Posterior cingulate gyrus (tissue), 11 donors: ENCODE measurements around the gene TMEM39A.

Experiments
- DNase-seq, 10 donors: peaks; one replicate each; pipeline versions ENCODE4 v3.0.0 to v3.0.0-alpha.2; 2020 to 2021; ENCODE audit warnings: mixed read lengths in 3 of 10
- intact Hi-C: fragments of 100-400 bp; cut with DNase I; formaldehyde crosslinking; loops from one replicate; pipeline ENCODE4 v1.15.1; 2023

TMEM39A gene

DNA sequence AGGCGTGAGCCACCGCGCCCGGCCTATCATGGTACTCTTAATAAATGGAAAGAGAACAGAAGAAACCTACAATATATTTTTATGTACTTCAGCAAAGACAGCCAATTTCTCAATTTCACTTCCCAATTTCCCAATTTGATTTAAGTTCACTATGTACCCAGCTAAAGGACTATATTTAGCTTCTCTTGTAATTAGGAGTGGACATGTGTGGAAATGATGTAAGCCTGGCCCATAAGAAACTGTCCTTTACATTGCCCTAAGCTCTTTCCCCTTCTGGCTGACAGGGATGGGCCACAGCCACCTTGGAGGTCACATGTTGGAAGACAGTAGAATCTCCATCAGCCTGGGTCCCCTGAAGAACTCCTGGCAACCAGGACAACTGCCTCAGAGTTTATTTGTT is 6.2 kb downstream of the TMEM39A start:
- intact Hi-C loops: no loop called here
- DNase-seq: no peak

DNA sequence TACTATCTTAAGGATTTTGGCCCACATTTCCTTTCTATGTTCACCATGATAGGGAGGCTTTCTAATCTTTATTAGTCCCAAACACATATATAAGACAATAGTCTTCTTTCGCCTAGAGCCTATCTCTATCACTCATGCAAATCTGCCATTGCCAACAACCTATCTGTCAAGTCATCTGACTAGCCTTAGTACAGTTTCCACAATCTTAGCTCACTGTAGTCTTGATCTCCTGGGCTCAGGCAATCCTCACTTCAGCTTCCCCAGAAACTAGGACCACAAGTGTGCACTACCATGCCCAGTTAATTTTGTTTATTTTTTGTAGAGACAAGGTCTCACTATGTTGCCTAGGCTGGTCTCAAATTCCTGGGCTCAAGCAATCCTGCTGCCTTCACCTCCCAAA is 6.9 kb downstream of the TMEM39A start:
- intact Hi-C loops: no loop called here
- DNase-seq: no peak

DNA sequence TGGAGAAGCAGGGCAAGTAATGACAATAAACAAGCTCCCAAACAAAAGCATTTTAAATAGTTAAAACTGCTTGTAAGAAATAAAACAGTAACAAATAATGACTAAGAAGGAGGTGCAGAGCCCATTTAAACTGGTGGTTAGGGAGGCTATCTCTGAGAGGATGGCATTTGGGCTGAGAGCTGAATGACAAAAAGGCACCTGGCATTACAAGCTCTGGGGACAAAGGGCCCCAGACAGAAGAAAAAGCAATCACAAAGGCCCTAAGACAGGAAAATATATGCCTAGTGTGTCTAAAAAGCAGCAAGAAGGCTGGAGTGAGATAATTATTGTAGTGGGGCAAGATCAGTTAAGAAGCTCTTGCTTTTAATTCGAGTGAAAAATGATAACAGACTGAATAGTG is 9.6 kb downstream of the TMEM39A start:
- intact Hi-C loops: no loop called here
- DNase-seq: no peak

DNA sequence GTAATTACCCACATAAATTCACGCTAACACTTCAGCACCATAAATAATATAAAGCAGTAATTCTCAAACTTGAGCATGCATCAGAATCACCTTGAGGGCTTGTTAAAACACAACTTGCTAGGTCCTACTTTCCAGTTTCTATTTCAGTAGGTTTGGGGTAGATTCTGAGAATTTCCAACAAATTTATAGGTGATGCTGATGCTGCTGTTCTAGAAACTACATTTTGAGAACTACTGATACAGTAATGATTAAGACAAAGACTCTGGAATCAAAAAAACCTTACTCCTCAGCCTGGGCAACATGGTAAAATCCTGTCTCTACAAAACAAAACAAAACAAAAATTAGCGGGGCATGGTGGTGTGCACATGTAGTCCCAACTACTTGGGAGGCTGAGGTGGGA is 18.8 kb downstream of the TMEM39A start:
- DNase-seq: no peak
- intact Hi-C loops: no loop called here

DNA sequence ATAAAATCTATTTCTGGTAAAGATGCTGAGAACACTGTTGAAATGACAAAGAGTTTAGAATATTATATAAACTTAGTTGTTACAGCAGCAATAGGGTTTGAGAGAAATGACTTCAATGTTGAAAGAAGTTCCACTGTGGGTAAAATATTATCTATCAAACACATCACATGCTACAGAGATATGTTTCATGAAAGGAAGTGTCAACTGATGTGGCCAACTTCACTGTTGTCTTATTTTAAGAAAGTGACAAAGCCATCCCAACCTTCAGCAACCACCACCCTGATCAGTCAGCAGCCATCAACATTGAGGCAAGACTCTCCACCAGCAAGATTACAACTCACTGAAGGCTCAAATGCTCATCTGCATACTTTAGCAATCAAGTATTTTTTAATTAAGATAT is 20.2 kb downstream of the TMEM39A start:
- intact Hi-C loops: no loop called here
- DNase-seq: no peak

DNA sequence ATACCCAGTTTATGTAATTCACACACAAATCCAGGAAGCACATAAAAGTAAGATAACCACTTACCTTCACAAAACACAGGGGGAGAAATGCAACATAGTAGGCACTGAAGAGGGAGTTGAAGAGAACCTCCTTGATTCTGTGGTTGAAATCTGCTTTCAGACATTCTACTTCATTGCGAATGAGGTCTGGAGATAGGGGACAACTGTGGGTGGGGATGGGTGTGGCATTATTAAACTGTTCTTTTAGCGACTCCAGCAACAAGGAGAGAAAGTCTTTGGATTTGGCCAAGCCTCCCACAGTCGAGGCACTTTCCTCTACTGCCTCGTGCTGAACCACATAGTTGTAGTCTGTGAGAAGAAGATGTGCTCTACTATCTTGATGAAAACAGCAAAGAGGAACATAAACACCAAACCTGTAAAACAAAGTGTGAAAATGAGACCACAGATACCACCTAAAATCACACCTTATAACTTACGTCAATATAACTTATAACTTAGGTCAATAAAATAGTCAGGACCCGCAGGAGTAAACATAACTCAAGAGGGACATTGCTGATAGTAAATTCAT is 25.6 kb downstream of the TMEM39A start:
- no peak for DNase-seq
- intact Hi-C loops: no loop called here

DNA sequence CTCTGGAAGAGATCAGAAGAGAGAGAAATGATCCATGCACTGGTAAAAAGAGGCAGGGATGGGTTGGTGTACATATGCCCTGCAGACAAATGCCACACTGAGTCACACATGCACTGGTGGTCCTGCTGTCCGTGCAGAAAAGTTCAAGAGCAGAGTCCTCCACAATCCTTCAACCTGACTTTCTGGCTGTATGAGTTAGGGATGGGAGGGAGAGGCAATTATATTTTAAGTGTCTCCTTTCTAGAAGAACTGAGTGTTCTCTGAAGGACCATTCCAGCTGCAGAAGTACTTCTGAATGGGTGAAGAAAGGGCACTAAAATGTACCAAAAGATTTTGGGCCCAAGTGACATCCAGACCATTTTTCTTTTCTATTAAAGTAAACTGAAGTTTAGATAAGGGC is 26.4 kb downstream of the TMEM39A start:
- intact Hi-C loops: no loop called here

DNA sequence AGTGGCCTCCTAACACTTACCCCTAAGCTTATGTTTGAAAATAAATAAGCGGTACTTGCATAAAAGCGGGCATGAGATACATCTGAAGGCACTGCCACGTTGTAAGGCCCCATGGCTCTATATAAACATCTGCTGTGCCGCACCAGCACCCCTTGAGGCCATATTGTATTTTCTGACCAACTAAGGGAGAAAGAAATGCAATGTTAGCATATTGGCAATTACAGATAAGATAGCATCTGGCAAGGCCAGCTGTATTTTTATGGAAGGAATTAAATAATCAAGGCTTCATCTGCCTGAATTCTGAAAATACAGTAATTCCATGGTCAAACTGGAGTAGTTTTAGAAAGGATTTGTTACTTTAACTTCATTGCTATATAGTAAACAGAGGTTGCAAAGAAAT is 28.7 kb downstream of the TMEM39A start:
- no peak for DNase-seq
- intact Hi-C loops: no loop called here

More for the DNA sequence above, 26.4 kb downstream of the TMEM39A start:
- DNase-seq: no peak

DNA sequence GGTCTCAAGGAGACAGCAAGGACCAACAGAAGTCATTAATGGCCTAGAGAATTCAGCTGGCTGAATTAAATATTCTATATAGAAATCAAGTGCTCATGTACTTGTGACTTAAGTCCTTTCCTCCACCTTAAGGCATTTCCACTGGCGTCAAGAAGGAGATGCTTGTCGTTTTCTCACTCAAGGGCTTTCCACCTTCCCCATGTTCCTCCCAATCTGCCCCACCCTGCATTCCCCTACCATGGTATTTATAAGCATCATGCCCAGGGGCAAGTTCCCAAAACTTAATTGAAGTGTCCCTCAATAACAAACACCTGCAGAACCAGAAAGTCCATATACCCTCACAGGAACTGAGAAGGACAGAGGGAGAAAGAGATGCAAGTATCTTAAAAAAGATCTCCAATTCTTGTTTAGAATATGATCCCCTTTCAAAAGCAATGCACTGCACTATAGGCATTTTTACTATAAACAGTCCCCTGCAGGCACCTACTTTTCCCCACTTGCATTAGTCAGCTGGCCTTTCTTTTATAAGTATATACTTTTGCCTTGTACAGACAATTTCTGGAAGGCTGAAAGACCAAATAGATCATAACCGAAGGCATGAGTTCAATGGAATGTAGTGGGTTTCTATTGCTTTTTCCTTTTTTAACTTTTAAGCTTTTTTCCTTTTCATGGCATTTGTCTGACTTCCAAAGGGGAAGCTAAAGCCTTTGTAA is 29.6 kb downstream of the TMEM39A start:
- intact Hi-C loops: no loop called here
- no peak for DNase-seq

DNA sequence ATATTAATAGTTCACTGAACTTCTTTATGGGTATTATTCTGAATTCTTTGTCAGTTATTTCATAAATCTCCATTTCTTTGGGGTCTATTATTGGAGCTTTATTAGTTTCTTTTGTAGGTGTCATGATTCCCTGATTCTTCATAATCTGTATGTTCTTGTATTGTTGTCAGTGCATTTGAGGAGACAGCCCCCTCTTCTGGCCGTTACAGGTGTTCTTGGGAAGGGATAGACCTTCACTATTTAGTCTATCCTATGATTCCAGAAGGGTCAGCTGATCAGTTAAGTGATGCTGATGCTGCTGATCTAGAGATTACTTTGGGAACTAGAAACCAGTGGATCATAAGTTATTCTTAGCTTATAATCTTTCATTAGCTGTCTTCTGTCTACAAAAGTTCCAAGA is 34.9 kb downstream of the TMEM39A start:
- no peak for DNase-seq
- intact Hi-C loops: no loop called here

DNA sequence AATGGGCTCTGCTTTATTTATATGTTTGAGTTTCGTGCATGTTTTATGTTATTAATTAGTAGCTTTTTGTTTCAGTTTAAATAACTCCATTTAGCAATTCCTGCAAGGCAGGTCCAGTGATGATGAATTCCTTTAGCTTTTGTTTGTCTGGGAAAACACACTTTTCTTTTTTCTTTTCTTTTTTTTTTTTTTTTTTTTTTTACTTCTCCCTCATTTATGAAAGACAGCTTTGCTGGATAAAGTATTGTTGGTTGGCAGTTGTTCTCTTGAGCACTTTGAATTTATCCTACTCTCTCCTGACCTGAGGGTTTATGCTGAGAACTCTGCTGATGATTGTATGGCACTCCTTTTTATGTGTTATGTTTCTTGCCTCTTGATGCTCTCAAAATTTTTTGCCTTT is 35.7 kb downstream of the TMEM39A start:
- intact Hi-C loops: no loop called here
- DNase-seq: no peak

DNA sequence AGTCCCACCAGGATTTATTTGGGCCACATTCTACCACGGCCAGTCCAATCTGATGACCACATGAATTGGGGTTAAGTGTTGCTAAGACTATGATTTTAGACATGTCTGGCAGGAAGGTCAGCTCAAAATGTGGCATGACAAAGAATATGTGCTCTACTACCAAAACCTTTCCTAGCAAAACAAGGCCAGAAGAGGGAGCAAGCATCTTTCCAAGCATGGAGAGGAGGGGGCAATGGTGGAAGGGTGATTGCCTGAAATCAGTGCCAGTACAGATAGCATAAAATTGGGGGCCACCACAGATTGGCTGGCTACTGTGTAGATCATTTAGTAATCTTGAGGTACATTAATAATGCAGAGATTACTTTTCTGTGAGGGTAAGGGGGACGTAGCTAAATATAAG is 43.2 kb downstream of the TMEM39A start:
- DNase-seq: no peak
- intact Hi-C loops: no loop called here

DNA sequence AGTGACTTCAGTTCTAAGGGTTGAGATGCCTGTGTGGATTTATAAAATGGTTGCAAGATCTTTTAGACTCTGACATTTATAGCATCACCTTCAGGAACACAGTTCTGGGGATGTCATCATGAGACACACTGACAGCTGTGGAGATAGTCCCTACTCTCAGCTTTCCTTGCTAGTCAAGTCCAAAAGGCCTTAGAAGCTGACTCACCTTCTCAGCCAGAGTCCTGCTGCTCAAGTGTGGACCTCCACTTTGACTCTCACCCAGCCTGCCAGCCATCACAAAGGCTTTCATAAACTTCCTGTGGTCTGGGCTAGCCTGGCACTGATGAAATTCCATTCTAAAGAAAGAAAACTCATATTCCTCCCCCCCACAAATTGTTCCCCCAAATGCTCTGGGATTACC is 44.8 kb downstream of the TMEM39A start:
- intact Hi-C loops: no loop called here
- no peak for DNase-seq

DNA sequence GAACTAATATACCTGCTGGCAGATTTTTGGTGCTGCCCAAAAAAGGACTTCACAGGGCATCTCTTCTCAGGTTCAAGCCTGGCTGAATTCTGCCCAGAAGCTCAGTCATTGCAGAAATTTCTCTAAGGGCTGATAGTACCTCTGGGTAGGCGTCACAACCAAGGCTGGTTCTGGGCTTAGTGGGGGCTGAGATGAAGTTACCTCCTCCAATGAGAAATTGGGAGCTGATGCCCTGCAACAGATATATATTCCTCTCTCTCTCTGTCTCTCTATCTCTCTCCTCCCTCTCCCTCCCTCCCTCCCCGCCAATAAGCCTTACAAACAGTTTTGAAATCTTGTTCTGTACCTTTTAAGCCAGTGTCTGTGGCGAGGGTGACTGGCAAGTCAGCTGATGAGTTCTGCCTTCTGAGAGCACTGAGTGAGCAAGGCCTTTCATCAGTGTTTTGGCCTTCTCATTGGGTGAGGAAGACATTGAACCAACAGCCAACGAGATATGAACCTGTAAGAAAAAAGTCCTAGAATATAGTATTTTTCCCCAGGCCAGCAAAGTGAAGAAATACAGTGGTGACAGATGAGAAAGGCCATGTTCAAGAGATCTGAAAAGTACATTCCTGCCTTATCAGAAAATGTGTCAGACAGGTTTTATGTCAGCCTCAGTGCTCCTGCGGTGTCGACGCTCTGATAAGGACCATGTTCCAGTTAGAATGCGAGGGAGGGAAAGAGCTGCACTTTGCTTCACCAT is 45.5 kb downstream of the TMEM39A start:
- intact Hi-C loops: no loop called here
- no peak for DNase-seq

DNA sequence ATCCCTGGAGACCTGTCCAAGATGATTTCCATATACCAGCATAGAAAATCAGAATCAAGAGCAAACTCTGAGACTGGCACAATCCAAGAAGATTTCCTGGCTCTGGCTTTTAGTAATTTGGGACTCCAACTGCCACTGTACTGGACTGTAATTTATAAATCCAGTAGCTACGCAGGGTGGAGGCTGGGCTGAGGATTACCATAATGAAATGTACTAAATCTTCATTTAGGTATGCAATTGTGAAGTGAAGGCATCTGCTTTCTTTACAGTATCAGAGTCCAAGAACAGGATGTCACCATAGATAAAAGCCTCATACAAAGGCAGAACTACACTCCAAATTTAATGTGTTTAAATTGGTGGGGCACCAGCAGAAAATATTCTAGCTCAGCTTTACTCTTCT is 46.5 kb downstream of the TMEM39A start:
- no peak for DNase-seq
- intact Hi-C loops: no loop called here

DNA sequence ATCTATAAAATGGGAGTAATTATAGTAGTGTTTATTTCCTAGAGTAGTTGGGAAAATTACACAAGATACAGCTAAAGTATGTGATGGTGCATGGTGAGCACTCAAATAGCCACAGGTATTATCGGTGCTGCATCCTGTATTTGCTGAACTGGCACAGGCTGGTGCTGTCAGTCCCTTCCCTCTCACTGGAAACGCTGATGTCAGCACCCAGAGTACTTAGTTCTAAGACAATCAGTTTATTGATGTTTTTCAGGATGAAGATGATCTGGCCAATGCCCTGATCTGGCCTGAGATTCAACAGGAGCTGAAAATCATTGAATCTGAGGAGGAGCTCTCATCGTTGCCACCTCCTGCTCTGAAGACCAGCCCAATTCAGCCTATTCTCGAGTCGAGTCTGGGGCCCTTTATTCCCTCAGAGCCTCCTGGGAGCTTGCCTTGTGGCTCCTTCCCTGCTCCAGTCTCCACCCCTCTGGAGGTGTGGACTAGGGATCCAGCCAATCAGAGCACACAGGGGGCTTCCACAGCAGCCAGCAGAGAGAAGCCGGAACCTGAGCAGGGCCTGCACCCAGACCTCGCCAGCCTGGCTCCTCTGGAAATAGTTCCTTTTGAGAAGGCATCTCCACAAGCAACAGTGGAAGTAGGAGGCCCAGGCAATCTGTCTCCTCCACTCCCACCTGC is 49.7 kb downstream of the TMEM39A start:
- intact Hi-C loops: no loop called here
- DNase-seq: no peak

DNA sequence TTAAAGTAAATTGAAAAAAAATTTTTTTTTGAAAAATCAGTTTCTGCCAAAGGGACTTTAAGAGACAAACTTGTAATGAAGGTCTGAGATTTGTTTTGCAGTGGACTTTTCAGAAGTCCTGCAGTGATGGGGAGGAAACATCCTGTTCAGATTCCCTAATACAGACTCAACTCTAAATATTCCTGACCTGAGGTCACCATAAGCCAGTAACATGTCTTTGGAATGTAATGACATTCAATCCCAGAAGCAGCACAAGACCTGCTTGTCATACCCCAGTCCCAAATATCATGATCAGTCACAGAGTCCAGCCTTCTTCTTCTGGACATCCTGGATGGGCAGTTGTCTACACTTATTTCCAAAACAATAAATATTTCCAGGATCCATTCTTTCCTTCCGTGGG is 53.6 kb downstream of the TMEM39A start:
- DNase-seq: no peak
- intact Hi-C loops: no loop called here

DNA sequence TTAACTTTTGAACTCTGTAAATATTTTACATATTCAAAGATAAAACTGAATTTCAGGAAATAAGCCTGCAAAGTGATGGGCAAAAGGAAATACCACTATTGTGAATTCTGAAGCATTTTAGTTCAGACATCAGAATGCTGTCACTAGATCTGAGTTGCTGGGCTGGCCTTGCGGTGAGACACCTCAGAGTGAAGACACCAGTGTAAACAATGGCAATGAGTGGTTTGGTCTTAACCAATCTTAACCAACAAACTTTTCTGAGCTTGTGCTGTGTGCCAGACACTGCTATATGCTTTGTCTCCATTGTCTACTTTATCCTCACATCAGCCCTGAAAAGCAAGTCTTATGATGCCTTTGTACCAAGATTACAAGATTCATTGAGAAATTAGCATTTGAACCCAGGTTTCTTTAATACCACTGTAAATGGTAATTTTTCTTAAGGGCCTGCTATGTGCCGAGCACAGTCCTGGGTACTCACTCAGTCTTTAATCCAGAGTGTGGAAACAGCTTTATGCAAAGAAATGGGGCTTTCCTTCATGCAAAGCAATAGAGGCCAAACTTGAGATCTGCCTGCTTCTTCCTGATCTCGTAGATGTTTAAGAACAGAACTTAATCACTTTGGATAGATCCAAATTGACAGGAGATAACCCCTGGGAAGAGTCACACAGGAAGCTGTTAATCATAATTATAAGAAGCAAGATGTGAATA is 55.0 kb downstream of the TMEM39A start:
- intact Hi-C loops: no loop called here
- DNase-seq: no peak

DNA sequence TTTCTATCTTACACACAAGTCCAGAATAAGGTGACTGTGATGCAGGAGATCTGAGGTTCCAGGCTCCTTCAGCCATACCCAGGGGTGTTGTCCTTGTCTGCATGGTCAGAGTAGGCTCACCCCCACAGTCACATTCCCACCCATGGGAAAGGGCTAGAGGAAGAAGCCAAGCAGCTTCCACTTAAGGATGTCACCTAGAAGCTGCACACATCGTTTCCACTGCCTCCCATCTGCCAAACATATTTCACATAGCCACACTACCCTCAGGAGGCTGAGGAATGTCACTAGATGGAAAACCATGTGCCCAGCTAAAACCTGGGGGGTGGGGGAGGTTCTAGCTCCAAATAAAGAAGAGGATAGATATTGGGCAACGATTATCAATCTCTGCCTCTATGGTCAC is 58.1 kb downstream of the TMEM39A start:
- DNase-seq: no peak
- intact Hi-C loops: no loop called here

DNA sequence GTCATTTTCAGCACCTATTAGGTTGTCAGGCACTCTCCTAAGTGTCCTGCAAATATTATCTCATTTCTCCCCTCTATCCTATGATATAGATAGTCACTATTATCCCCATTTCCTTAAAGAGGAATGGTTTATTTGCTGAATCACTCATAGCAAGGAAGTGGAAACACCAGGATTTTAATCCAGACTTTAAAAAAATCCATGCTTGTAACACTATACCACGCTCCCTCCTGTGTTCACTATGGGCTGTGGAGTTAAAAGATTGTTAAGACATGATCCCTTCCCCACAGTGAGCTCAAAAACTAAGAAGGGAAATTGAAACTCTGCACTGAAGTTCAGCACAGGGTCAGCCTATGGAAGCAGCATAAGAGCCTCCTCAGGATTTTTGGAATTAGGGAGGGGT is 60.2 kb downstream of the TMEM39A start:
- no peak for DNase-seq
- intact Hi-C loops: no loop called here

DNA sequence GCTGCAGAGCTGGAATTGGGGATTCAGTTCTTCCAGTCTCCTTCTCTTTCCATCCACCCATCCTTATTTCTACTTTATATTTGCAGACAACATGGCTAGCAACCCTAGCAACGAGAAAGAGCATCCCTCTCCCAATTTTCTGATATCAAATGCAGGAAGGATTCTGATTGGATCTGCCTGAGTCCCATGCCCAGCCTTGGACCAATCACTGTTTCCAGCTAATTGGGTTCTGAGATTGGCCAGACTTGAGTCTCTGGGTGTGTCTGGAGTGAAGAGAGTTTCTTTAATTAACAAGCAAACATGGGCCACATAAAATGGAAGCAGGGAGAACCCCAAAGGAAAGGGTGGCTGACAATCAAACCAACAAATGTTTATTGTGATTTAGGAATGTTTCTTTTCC is 60.6 kb downstream of the TMEM39A start:
- DNase-seq: no peak
- intact Hi-C loops: no loop called here
